ENCODE data around the gene C1orf52.
A peak's percentile ranks its signal among the peaks of the same experiment; 100 is the strongest.

The C1orf52 gene

DNA sequence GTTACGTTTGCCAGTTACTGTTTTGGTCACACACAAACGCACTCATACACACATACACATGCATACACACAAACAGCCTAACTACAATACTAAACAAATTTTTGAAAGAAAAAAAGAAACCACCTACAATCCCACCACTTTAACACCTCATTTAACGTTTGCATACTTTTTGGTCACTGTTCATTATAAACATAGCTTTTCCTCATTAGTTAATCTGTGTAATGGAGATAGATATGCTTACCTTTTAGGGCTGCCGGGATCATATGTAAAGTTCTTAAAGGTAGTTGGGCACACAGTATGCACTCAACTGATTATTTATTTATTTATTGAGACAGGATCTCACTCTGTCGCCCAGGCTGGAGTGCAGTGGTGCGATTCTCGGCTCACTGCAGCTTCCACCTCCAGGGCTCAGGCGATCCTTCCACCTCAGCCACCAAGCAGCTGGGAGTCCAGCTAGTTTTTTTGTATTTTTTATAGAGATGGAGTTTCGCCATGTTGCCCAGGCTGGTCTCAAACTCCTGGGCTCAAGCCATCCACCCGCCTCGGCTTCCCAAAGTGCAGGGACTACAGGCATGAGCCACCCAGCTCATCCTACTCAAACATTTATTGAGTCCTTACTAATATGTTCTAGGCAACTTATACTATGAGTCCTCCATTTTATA is 17.6 kb upstream of the C1orf52 start:
- no peaks in the 10 kb centered on the region for H3K9me3 ChIP-seq (ENCODE audit: control insufficient read depth in 1 of 2, low read length in 2 of 2)
- H3K27me3 ChIP-seq (ENCODE audit: low read depth, low read length) = no peaks in the 10 kb centered on the region
- peak overlapping the region; percentile 91 for H3K27ac ChIP-seq (ENCODE audit: low read length)
- H3K4me3 ChIP-seq (ENCODE audit: low read depth in 1 of 2, low read length in 2 of 2) = peak overlapping the region; percentile 75 to 93
- peaks cover 14 to 24% of the 10 kb centered on the region in 2 donors for H3K4me1 ChIP-seq (ENCODE audit: control insufficient read depth in 1 of 2, insufficient read depth in 2 of 2, low read length in 2 of 2)
- H3K36me3 ChIP-seq (ENCODE audit: control insufficient read depth in 1 of 2, insufficient read depth in 2 of 2, low read length in 2 of 2) = peaks cover 0 to 9% of the 10 kb centered on the region in 2 donors

DNA sequence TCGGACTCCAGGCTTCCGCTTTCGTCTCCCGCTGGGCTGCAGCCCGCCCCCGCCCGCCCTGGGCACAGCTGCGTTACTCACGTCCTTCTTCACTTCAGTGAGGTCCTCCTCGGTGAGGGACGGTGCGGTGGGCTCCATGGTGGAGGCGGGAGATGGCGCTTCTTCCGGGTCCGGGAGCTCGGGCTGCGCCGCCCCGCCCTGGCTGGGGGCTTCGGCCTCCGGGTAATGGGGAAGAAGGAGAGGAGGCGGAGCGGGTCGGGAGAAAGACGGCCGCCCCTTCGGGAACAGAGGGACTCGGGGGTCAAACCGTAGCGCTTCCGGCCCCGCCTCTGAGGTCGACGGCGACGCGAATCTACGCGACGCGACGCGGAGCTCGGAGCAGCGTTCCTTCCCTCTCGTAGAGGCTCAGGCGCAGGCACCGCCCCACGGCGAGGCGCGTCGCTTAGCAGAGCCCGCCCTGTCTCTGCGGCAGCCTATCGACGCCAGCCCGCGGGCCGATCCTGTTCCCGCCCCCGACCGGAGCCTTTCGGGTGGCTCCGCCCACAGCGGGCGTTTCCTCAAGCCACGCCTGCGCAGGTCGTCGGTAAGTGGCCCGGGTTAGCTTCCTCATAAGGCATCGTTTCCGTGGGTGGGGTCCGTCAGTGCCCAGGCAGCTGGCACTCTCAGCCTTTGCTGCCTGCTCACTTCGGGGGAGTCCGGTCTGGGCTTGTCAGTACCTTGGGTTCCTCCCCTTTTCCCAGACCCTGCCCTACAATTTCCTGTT is 16.9 kb upstream of the C1orf52 start, which contains the start of gene BCL10:
TSS of gene BCL10 (minus strand) at position 418 of the 763 bp plus-strand sequence. CDS start at position 138, 280 bp downstream.
- Histone ChIP-seq H3K4me3 (ENCODE audit: low read depth in 1 of 2, low read length in 2 of 2) (peak within 1 kb of the TSS; percentile 93 to 98), H3K36me3 (ENCODE audit: control insufficient read depth in 1 of 2, insufficient read depth in 2 of 2, low read length in 2 of 2) (peaks cover 0 to 9% of the 10 kb centered on the region in 2 donors), H3K27ac (ENCODE audit: low read length) (peak within 1 kb of the TSS; percentile 98), H3K27me3 (ENCODE audit: low read depth, low read length) (no peaks in the 10 kb centered on the region), H3K4me1 (ENCODE audit: control insufficient read depth in 1 of 2, insufficient read depth in 2 of 2, low read length in 2 of 2) (peaks cover 14 to 24% of the 10 kb centered on the region in 2 donors), H3K9me3 (ENCODE audit: control insufficient read depth in 1 of 2, low read length in 2 of 2) (no peaks in the 10 kb centered on the region)

DNA sequence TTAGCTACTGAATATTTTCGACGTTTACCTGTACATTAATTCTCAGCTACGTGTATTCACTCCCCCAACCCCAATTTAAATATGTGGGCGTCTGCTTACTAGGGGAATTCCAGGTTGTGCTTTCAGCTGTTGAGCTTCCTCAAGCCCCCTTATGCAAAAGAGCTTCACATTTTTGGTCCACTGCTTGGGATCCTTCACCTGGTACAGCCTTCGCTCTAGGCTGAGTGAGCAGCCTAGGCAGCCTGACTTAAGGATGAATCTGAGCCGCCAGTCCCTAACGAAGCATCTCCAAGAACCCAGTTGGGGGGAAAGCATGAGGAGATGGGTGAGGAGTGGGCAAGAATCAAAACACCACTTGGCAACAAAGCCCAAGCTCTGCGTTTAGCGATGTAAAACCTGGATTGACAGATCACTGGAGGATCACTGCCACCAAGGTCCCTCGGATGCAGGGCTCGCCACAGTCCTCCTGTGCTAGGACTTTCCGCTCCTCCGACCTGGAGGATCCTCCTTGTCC is 16.3 kb upstream of the C1orf52 start:
- Histone ChIP-seq H3K27ac (ENCODE audit: low read length) (peak overlapping the region; percentile 98), H3K9me3 (ENCODE audit: control insufficient read depth in 1 of 2, low read length in 2 of 2) (no peaks in the 10 kb centered on the region), H3K27me3 (ENCODE audit: low read depth, low read length) (no peaks in the 10 kb centered on the region), H3K36me3 (ENCODE audit: control insufficient read depth in 1 of 2, insufficient read depth in 2 of 2, low read length in 2 of 2) (peaks cover 6 to 13% of the 10 kb centered on the region in 2 donors), H3K4me3 (ENCODE audit: low read depth in 1 of 2, low read length in 2 of 2) (peak overlapping the region; percentile 93 to 98), H3K4me1 (ENCODE audit: control insufficient read depth in 1 of 2, insufficient read depth in 2 of 2, low read length in 2 of 2) (peaks cover 14 to 24% of the 10 kb centered on the region in 2 donors)

DNA sequence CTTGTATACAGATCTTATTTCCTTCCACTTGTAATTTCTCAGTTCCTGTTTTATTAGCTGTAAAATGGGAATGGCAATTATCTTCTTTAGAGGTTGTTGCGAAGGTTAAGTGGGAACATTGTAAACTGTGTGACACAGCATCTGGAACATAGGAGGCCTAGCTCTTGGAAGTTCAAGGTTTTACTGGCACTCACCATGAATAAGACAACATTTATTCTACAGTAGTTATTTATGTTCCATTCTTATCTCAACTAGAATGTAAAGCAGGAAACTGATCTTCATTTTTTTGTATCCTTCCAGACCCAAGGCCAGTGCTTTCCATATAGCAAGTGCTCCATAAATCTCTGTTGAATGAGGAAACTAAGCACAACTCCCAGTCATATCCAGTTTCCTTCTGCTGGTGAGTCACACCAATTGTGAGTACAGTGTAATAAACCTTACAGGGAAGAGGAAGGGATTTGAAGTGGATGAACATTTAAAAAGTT is 15.5 kb upstream of the C1orf52 start:
- Histone ChIP-seq H3K27ac (ENCODE audit: low read length) (peak overlapping the region; percentile 98), H3K4me3 (ENCODE audit: low read depth in 1 of 2, low read length in 2 of 2) (peak overlapping the region; percentile 93 to 98), H3K36me3 (ENCODE audit: control insufficient read depth in 1 of 2, insufficient read depth in 2 of 2, low read length in 2 of 2) (peaks cover 14 to 21% of the 10 kb centered on the region in 2 donors), H3K4me1 (ENCODE audit: control insufficient read depth in 1 of 2, insufficient read depth in 2 of 2, low read length in 2 of 2) (peaks cover 14 to 24% of the 10 kb centered on the region in 2 donors), H3K9me3 (ENCODE audit: control insufficient read depth in 1 of 2, low read length in 2 of 2) (no peaks in the 10 kb centered on the region), H3K27me3 (ENCODE audit: low read depth, low read length) (no peaks in the 10 kb centered on the region)

DNA sequence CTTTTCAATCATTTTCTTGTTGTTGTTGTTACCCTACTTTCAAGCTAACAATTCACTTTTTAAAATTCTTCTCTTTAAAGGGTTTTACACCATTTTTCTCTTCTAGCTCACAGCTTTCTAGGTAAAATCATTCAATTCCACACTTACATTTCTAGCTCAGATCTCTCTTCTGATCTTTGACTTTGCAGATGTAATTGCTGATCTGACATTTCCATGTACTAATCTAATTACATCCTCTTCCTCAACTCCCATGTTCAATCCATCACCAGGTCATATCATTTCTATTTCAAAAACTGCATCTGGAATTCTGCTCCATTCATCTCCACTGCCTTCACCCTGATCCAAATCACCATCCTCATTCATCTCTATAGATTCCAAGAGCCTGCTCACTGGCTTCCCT is 13.9 kb upstream of the C1orf52 start:
- Histone ChIP-seq H3K36me3 (ENCODE audit: control insufficient read depth in 1 of 2, insufficient read depth in 2 of 2, low read length in 2 of 2) (peaks cover 28 to 35% of the 10 kb centered on the region in 2 donors), H3K4me1 (ENCODE audit: control insufficient read depth in 1 of 2, insufficient read depth in 2 of 2, low read length in 2 of 2) (peaks cover 6 to 24% of the 10 kb centered on the region in 2 donors), H3K27ac (ENCODE audit: low read length) (no peak overlapping the region), H3K9me3 (ENCODE audit: control insufficient read depth in 1 of 2, low read length in 2 of 2) (no peaks in the 10 kb centered on the region), H3K27me3 (ENCODE audit: low read depth, low read length) (no peaks in the 10 kb centered on the region), H3K4me3 (ENCODE audit: low read depth in 1 of 2, low read length in 2 of 2) (no peak overlapping the region)

DNA sequence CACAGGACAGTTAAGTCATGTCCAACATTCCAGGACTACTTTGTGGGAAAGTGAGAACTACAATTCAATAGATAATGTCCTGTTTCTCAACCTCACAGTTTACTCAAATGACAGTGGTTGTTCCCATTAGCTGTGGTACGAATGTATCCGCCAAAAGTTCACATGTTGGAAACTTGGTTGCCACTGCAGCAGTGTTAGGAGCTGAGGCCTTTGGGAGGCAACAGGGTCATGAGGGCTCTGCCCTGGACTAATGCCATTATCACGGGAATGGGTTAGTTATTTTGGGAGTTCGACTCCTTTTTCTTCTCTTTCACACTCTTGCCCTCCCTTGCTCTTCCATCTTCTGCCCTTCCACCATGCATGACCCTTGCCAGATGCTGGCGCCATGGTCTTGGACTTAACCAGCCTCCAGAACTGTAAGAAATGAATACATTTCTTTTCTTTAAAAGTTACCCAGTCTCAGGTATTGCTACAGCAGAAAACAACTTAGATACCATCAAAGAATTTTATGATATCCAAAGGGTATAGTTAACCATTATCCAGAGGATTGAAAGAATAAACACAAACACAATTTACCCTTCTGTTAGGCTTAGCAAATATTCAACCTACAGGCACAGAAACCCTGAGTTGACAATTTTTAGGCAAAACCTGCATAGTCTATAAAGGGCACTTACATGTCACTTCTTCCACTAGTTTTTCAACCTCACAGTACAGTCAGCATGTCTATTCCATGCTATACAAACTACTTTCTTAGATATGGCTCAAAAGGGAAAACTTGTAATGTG is 9.5 kb upstream of the C1orf52 start:
- Histone ChIP-seq H3K4me3 (ENCODE audit: low read depth in 1 of 2, low read length in 2 of 2) (no peak overlapping the region), H3K4me1 (ENCODE audit: control insufficient read depth in 1 of 2, insufficient read depth in 2 of 2, low read length in 2 of 2) (peaks cover 0 to 7% of the 10 kb centered on the region in 2 donors), H3K27ac (ENCODE audit: low read length) (no peak overlapping the region), H3K36me3 (ENCODE audit: control insufficient read depth in 1 of 2, insufficient read depth in 2 of 2, low read length in 2 of 2) (peaks cover 39 to 51% of the 10 kb centered on the region in 2 donors), H3K9me3 (ENCODE audit: control insufficient read depth in 1 of 2, low read length in 2 of 2) (no peaks in the 10 kb centered on the region), H3K27me3 (ENCODE audit: low read depth, low read length) (no peaks in the 10 kb centered on the region)

DNA sequence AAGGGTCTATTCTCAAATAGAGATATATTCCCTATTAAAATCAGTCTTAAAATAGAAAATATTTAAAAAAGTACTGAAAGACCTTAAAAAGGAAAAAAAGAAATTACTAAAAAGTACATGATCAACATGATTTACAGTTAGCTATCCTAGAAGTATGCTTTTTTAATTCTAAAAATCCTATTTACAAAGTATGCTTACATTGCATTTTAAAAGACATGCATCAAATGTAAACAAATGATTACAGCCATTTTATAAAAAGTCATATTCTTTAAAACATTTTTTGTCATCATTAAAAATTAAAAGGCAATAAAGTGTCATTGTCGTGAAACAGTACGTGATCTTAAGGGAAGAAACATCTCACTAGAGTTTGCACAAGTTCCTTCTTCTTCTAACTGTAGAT is 7.9 kb upstream of the C1orf52 start:
- no peaks in the 10 kb centered on the region for H3K27me3 ChIP-seq (ENCODE audit: low read depth, low read length)
- no peaks in the 10 kb centered on the region for H3K9me3 ChIP-seq (ENCODE audit: control insufficient read depth in 1 of 2, low read length in 2 of 2)
- no peak overlapping the region for H3K27ac ChIP-seq (ENCODE audit: low read length)
- H3K4me3 ChIP-seq (ENCODE audit: low read depth in 1 of 2, low read length in 2 of 2) = no peak overlapping the region
- H3K36me3 ChIP-seq (ENCODE audit: control insufficient read depth in 1 of 2, insufficient read depth in 2 of 2, low read length in 2 of 2) = peaks cover 43 to 51% of the 10 kb centered on the region in 2 donors
- H3K4me1 ChIP-seq (ENCODE audit: control insufficient read depth in 1 of 2, insufficient read depth in 2 of 2, low read length in 2 of 2) = peaks cover 0 to 3% of the 10 kb centered on the region in 2 donors

DNA sequence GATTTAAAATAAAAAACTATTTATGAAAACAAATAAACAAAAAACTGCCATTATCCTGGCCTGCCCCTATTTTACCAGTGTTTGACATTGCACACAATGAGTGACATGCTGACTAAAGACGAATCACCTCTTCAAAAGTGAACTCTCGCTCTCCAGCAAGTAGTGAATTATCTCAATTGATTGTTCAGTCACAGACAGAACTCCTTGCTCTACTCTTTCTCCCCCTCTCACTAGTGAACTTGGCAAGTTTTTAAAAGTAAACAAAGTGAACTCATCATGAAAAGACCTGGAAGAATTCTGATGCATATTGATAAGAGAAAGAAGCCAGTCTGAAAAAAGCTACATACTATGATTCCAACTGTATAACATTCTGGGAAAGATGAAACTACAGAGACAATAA is 4.7 kb upstream of the C1orf52 start:
- Histone ChIP-seq H3K27ac (ENCODE audit: low read length) (no peak overlapping the region), H3K36me3 (ENCODE audit: control insufficient read depth in 1 of 2, insufficient read depth in 2 of 2, low read length in 2 of 2) (peaks cover 21 to 31% of the 10 kb centered on the region in 2 donors)

DNA sequence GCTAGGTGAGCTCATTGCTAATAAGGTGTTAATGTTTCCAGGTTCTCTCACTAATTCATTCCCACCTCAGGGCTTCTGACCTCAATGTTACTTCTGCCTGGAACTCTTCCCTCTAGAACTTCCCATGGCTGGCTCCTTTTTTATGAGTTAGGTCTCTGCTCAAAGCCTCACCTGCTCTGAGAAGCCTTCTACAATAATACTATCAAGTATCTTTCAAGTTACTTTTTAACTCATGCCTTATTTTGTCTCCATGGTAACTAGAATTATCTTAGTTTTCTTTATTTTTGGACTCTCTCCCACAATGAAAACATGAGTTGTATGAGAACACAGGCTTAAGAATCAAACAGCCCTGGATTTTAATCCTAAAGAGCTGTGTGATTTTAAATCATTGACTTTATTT is 3.5 kb upstream of the C1orf52 start:
- Histone ChIP-seq H3K36me3 (ENCODE audit: control insufficient read depth in 1 of 2, insufficient read depth in 2 of 2, low read length in 2 of 2) (peaks cover 15 to 24% of the 10 kb centered on the region in 2 donors), H3K4me1 (ENCODE audit: control insufficient read depth in 1 of 2, insufficient read depth in 2 of 2, low read length in 2 of 2) (peaks cover 9% of the 10 kb centered on the region in 2 donors), H3K27me3 (ENCODE audit: low read depth, low read length) (no peaks in the 10 kb centered on the region)

More for the DNA sequence above, 4.7 kb upstream of the C1orf52 start:
- Histone ChIP-seq H3K4me3 (ENCODE audit: low read depth in 1 of 2, low read length in 2 of 2) (no peak overlapping the region), H3K27me3 (ENCODE audit: low read depth, low read length) (no peaks in the 10 kb centered on the region), H3K9me3 (ENCODE audit: control insufficient read depth in 1 of 2, low read length in 2 of 2) (no peaks in the 10 kb centered on the region), H3K4me1 (ENCODE audit: control insufficient read depth in 1 of 2, insufficient read depth in 2 of 2, low read length in 2 of 2) (peaks cover 3 to 4% of the 10 kb centered on the region in 2 donors)

DNA sequence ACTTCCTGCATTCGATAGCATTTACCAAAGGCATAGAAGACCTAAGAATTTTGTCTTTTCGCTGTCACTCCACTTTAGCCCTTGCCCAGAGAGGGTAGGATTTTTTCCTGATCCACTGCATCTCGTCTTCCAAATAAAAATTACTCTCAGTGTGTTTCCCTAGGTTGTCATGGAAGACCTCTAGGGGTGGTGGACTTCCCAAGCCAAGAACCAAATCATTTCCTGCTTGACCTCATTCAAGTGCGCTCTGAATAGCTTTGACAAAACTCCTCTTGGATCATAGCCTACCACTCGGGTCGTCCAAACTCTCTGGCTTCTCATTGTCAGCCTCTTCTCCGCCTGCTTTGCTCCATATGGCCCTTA is 431 bp upstream of the C1orf52 start:
- peaks cover 9 to 32% of the 10 kb centered on the region in 2 donors for H3K4me1 ChIP-seq (ENCODE audit: control insufficient read depth in 1 of 2, insufficient read depth in 2 of 2, low read length in 2 of 2)
- H3K9me3 ChIP-seq (ENCODE audit: control insufficient read depth in 1 of 2, low read length in 2 of 2) = no peaks in the 10 kb centered on the region
- peak overlapping the region; percentile 76 for H3K27ac ChIP-seq (ENCODE audit: low read length)
- H3K27me3 ChIP-seq (ENCODE audit: low read depth, low read length) = no peaks in the 10 kb centered on the region
- H3K4me3 ChIP-seq (ENCODE audit: low read depth in 1 of 2, low read length in 2 of 2) = peak overlapping the region; percentile 78 to 83
- peaks cover 15% of the 10 kb centered on the region in 2 donors for H3K36me3 ChIP-seq (ENCODE audit: control insufficient read depth in 1 of 2, insufficient read depth in 2 of 2, low read length in 2 of 2)

More for the DNA sequence above, 3.5 kb upstream of the C1orf52 start:
- no peaks in the 10 kb centered on the region for H3K9me3 ChIP-seq (ENCODE audit: control insufficient read depth in 1 of 2, low read length in 2 of 2)
- no peak overlapping the region for H3K4me3 ChIP-seq (ENCODE audit: low read depth in 1 of 2, low read length in 2 of 2)
- no peak overlapping the region for H3K27ac ChIP-seq (ENCODE audit: low read length)

Measured in muscle layer of duodenum (tissue), 2 donors.